Activated CD4-positive, alpha-beta T cell treated with anti-CD3 and anti-CD28 coated beads, Interleukin-2, amount 10 ng/mL, durations not matched to agents 7 days and 5 days (primary cell): ENCODE measurements around the gene CYB561D1. TPM values are rescaled to one million over a fixed set of nuclear protein-coding genes. Genes with fewer than 3 reads are reported as not detected.
A peak's percentile ranks its signal among the peaks of the same experiment; 100 is the strongest.

Experiments used
- CTCF ChIA-PET: fragments of 350-600 bp; sonication (Branson Sonifier 250); formaldehyde crosslinking; loops from one replicate; lab custom pipeline; 2021; ENCODE audit warnings: antibody characterized with exemption; lab: Charles Lee
- POLR2A ChIA-PET: fragments of 350-600 bp; sonication (Branson Sonifier 250); formaldehyde crosslinking; loops from one replicate; lab custom pipeline; 2021; ENCODE audit warnings: antibody characterized with exemption; lab: Charles Lee
- DNase-seq: peaks from one replicate; pipeline ENCODE4 v3.0.0-alpha.2; 2020
- H3K27ac Mint-ChIP-seq: one replicate; pipeline ENCODE4 v1.8.0; 2021; ENCODE audit warnings: mild to moderate bottlenecking, moderate library complexity, mixed read lengths
- H3K27me3 Mint-ChIP-seq: one replicate; pipeline ENCODE4 v1.8.0; 2021; ENCODE audit warnings: mixed read lengths
- H3K36me3 Mint-ChIP-seq: one replicate; pipeline ENCODE4 v1.8.0; 2021; ENCODE audit warnings: low read depth, mixed read lengths
- H3K4me1 Mint-ChIP-seq: one replicate; pipeline ENCODE4 v1.8.0; 2021; ENCODE audit warnings: mixed read lengths
- H3K4me3 Mint-ChIP-seq: one replicate; pipeline ENCODE4 v1.8.0; 2021; ENCODE audit warnings: mild to moderate bottlenecking, moderate library complexity, mixed read lengths
- H3K9me3 Mint-ChIP-seq: one replicate; pipeline ENCODE4 v1.8.0; 2021; ENCODE audit warnings: mixed read lengths
- total RNA-seq, 2 experiments: library from RNA; stranded (reverse); gene quantifications; one replicate each; pipeline ENCODE4 v1.2.3, GENCODE V29; 2021

The CYB561D1 gene
- total RNA-seq, 2 experiments from 2014 or later = 25.3 to 29.7 TPM

- DNase-seq = no peak
- peak overlapping the region; percentile 72 for H3K27ac Mint-ChIP-seq
- no peaks in the 10 kb centered on the region for H3K27me3 Mint-ChIP-seq
- ChIA-PET POLR2A (no interaction called here), CTCF (interaction anchor here (43.6 to 46.6 kb wide), 2 partner anchors 6 to 19 kb away, joined by 1139 read pairs; partner anchors contain the start of genes AMIGO1, ATXN7L2, CYB561D1 and GPR61)
- peak overlapping the region; percentile 45 for H3K4me3 Mint-ChIP-seq
- no peaks in the 10 kb centered on the region for H3K9me3 Mint-ChIP-seq
- H3K4me1 Mint-ChIP-seq = peaks cover 80% of the 10 kb centered on the region
- H3K36me3 Mint-ChIP-seq = peaks cover 68% of the 10 kb centered on the region
Measured at GRCh38 chr1:109504974-109505373, 11.1 kb downstream of the CYB561D1 start.

- H3K4me1 Mint-ChIP-seq = peaks cover 68% of the 10 kb centered on the region
- CTCF ChIA-PET = interaction anchor here (43.6 to 46.6 kb wide), 2 partner anchors 9 to 16 kb away, joined by 1139 read pairs; partner anchors contain the start of genes AMIGO1, ATXN7L2, CYB561D1 and GPR61
- POLR2A ChIA-PET = no interaction called here
- H3K27me3 Mint-ChIP-seq = peaks cover 5% of the 10 kb centered on the region
- DNase-seq = no peak
- H3K4me3 Mint-ChIP-seq = peak overlapping the region; percentile 84
- peaks cover 50% of the 10 kb centered on the region for H3K36me3 Mint-ChIP-seq
- H3K9me3 Mint-ChIP-seq = no peaks in the 10 kb centered on the region
- peak overlapping the region; percentile 69 for H3K27ac Mint-ChIP-seq
Measured at GRCh38 chr1:109508001-109508872, 14.3 kb downstream of the CYB561D1 start.

- ChIA-PET CTCF (interaction anchor here (43.6 to 46.6 kb wide), 2 partner anchors 10 to 15 kb away, joined by 1139 read pairs; partner anchors contain the start of genes AMIGO1, ATXN7L2, CYB561D1 and GPR61), POLR2A (no interaction called here)
- Mint-ChIP-seq H3K4me3 (peak overlapping the region; percentile 84), H3K4me1 (peaks cover 63% of the 10 kb centered on the region), H3K27me3 (peaks cover 5% of the 10 kb centered on the region), H3K27ac (peak overlapping the region; percentile 84), H3K9me3 (no peaks in the 10 kb centered on the region), H3K36me3 (peaks cover 49% of the 10 kb centered on the region)
- DNase-seq = no peak
Measured at GRCh38 chr1:109508873-109509175, 14.9 kb downstream of the CYB561D1 start.

- CTCF ChIA-PET = interaction anchor here (0.6 to 46.6 kb wide), 4 partner anchors 10 to 226 kb away, joined by 3 to 1139 read pairs (median 572); partner anchors contain the start of genes AMIGO1, ATXN7L2, CYB561D1 and GPR61
- Mint-ChIP-seq H3K27ac (peak within 1 kb of the TSS; percentile 84), H3K27me3 (peaks cover 5% of the 10 kb centered on the region), H3K36me3 (peaks cover 46% of the 10 kb centered on the region), H3K4me3 (peak within 1 kb of the TSS; percentile 84), H3K9me3 (no peaks in the 10 kb centered on the region), H3K4me1 (peaks cover 58% of the 10 kb centered on the region)
- DNase-seq = peak; percentile 51
- POLR2A ChIA-PET = no interaction called here
Measured at GRCh38 chr1:109509176-109510134, 15.6 kb downstream of the CYB561D1 start, which contains the start of gene AMIGO1. Gene AMIGO1 (minus strand): TSS chr1:109509727. CDS start chr1:109508912, 815 bp downstream.

- H3K9me3 Mint-ChIP-seq = no peaks in the 10 kb centered on the region
- peaks cover 12% of the 10 kb centered on the region for H3K36me3 Mint-ChIP-seq
- H3K27me3 Mint-ChIP-seq = peaks cover 7% of the 10 kb centered on the region
- DNase-seq = no peak
- H3K27ac Mint-ChIP-seq = no peak overlapping the region
- POLR2A ChIA-PET = no interaction called here
- H3K4me3 Mint-ChIP-seq = no peak overlapping the region
- H3K4me1 Mint-ChIP-seq = peaks cover 38% of the 10 kb centered on the region
- CTCF ChIA-PET = interaction anchor here (0.7 to 46.6 kb wide), 3 partner anchors 11 to 245 kb away, joined by 3 to 1139 read pairs (median 1139); partner anchors contain the start of genes AMIGO1, ATXN7L2, CYB561D1 and GPR61
Measured at GRCh38 chr1:109513110-109513710, 19.3 kb downstream of the CYB561D1 start.

- Mint-ChIP-seq H3K9me3 (no peaks in the 10 kb centered on the region), H3K36me3 (peaks cover 2% of the 10 kb centered on the region), H3K4me1 (peaks cover 26% of the 10 kb centered on the region), H3K4me3 (no peak overlapping the region), H3K27me3 (peaks cover 7% of the 10 kb centered on the region), H3K27ac (no peak overlapping the region)
- ChIA-PET POLR2A (no interaction called here), CTCF (interaction anchor here (43.6 to 46.6 kb wide), 2 partner anchors 9 to 16 kb away, joined by 1139 read pairs; partner anchors contain the start of genes AMIGO1, ATXN7L2, CYB561D1 and GPR61)
- DNase-seq = no peak
Measured at GRCh38 chr1:109514846-109515245, 21.0 kb downstream of the CYB561D1 start.

GRCh38 chr1:109516872-109517271 lies 23.0 kb downstream of the CYB561D1 start:
- peaks cover 6% of the 10 kb centered on the region for H3K4me1 Mint-ChIP-seq
- no peaks in the 10 kb centered on the region for H3K36me3 Mint-ChIP-seq
- peaks cover 11% of the 10 kb centered on the region for H3K27me3 Mint-ChIP-seq
- no peaks in the 10 kb centered on the region for H3K9me3 Mint-ChIP-seq
- ChIA-PET CTCF (interaction anchor here (43.6 to 46.6 kb wide), 2 partner anchors 7 to 18 kb away, joined by 1139 read pairs; partner anchors contain the start of genes AMIGO1, ATXN7L2, CYB561D1 and GPR61), POLR2A (no interaction called here)
- DNase-seq = no peak
- H3K4me3 Mint-ChIP-seq = no peak overlapping the region
- H3K27ac Mint-ChIP-seq = no peak overlapping the region

- H3K4me1 Mint-ChIP-seq = peaks cover 5% of the 10 kb centered on the region
- no peaks in the 10 kb centered on the region for H3K36me3 Mint-ChIP-seq
- ChIA-PET CTCF (interaction anchor here (1.6 to 46.6 kb wide), 3 partner anchors 7 to 122 kb away, joined by 5 to 1139 read pairs (median 1139); partner anchors contain the start of genes AMIGO1, ATXN7L2, CYB561D1 and GPR61), POLR2A (no interaction called here)
- no peaks in the 10 kb centered on the region for H3K9me3 Mint-ChIP-seq
- no peak overlapping the region for H3K27ac Mint-ChIP-seq
- H3K4me3 Mint-ChIP-seq = no peak overlapping the region
- peaks cover 13% of the 10 kb centered on the region for H3K27me3 Mint-ChIP-seq
- no peak for DNase-seq
Measured at GRCh38 chr1:109517337-109517736, 23.4 kb downstream of the CYB561D1 start.

GRCh38 chr1:109521002-109521951 lies 27.4 kb downstream of the CYB561D1 start:
- CTCF ChIA-PET = interaction anchor here (1.3 to 46.6 kb wide), 4 partner anchors 3 to 22 kb away, joined by 3 to 1139 read pairs (median 571); partner anchors contain the start of genes AMIGO1, ATXN7L2, CYB561D1 and GPR61
- Mint-ChIP-seq H3K27me3 (peaks cover 19% of the 10 kb centered on the region), H3K9me3 (no peaks in the 10 kb centered on the region), H3K4me3 (no peak overlapping the region), H3K36me3 (no peaks in the 10 kb centered on the region), H3K4me1 (peaks cover 1% of the 10 kb centered on the region), H3K27ac (no peak overlapping the region)
- DNase-seq = no peak
- POLR2A ChIA-PET = no interaction called here

- Mint-ChIP-seq H3K27ac (no peak overlapping the region), H3K27me3 (peaks cover 21% of the 10 kb centered on the region), H3K4me1 (peaks cover 1% of the 10 kb centered on the region), H3K4me3 (no peak overlapping the region), H3K36me3 (no peaks in the 10 kb centered on the region), H3K9me3 (no peaks in the 10 kb centered on the region)
- CTCF ChIA-PET = interaction anchor here (1.3 to 46.6 kb wide), 3 partner anchors 11 to 23 kb away, joined by 3 to 1139 read pairs (median 3); partner anchors contain the start of genes AMIGO1, ATXN7L2 and CYB561D1
- POLR2A ChIA-PET = no interaction called here
- no peak for DNase-seq
Measured at GRCh38 chr1:109522026-109522425, 28.1 kb downstream of the CYB561D1 start.

GRCh38 chr1:109523706-109524105 lies 29.8 kb downstream of the CYB561D1 start:
- no peaks in the 10 kb centered on the region for H3K9me3 Mint-ChIP-seq
- no peak for DNase-seq
- CTCF ChIA-PET = interaction anchor here (1.6 to 46.6 kb wide), 2 partner anchors 9 to 25 kb away, joined by 8 to 1139 read pairs; partner anchors contain the start of genes AMIGO1, ATXN7L2 and CYB561D1
- H3K27me3 Mint-ChIP-seq = peaks cover 21% of the 10 kb centered on the region
- no peak overlapping the region for H3K27ac Mint-ChIP-seq
- POLR2A ChIA-PET = no interaction called here
- peaks cover 2% of the 10 kb centered on the region for H3K4me1 Mint-ChIP-seq
- H3K4me3 Mint-ChIP-seq = no peak overlapping the region
- H3K36me3 Mint-ChIP-seq = no peaks in the 10 kb centered on the region
